Pancreas (tissue), 10 donors: ENCODE measurements around the gene BBOF1. TPM values are rescaled to one million over a fixed set of nuclear protein-coding genes. Genes with fewer than 3 reads are reported as not detected.
A peak's percentile ranks its signal among the peaks of the same experiment; 100 is the strongest.

Experiments
- ATAC-seq, 4 donors: fragments of 200-7000 bp; cut with Tn5 transposase; one replicate each; pipeline versions ENCODE4 v1.8.0 to v1.9.1; 2020; ENCODE audit warnings: mild to moderate bottlenecking in 4 of 4, moderate library complexity in 4 of 4
- DNase-seq, 6 donors: peaks; one replicate each; pipeline ENCODE4 v3.0.0-alpha.2; 2020
- FAIRE-seq: peaks from 2 replicates; lab custom pipeline; 2012; peaks lifted over from hg19 to GRCh38; lab: Jason Lieb, UNC
- H3K27ac ChIP-seq, 4 donors: fragments of 200-600 bp; sonication (generic); 1 replicate in 3 of 4; 2 replicates in 1 of 4; pipeline versions ENCODE4 v1.5.0 to v1.8.0; 2020
- H3K27me3 ChIP-seq, 4 donors: fragments of 200-600 bp; one replicate each; pipeline ENCODE4 v1.8.0; 2021
- H3K36me3 ChIP-seq, 3 donors: fragments of 200-600 bp; sonication (generic) in 1 of 3; one replicate each; pipeline versions ENCODE4 v1.5.0 to v1.8.0; 2020 to 2021
- H3K4me1 ChIP-seq, 3 donors: fragments of 200-600 bp; one replicate each; pipeline ENCODE4 v1.8.0; 2021
- H3K4me3 ChIP-seq, 4 donors: fragments of 200-600 bp; sonication (generic) in 2 of 4; one replicate each; pipeline versions ENCODE4 v1.5.0 to v1.8.0; 2020 to 2021
- H3K9me3 ChIP-seq, 4 donors: fragments of 200-600 bp; one replicate each; pipeline ENCODE4 v1.8.0; 2021
- CTCF ChIP-seq, 4 donors: fragments of 200-600 bp; sonication (generic) in 3 of 4; IDR thresholded peaks; one replicate each; pipeline versions ENCODE4 v1.5.0 to v1.8.0; 2021; ENCODE audit warnings: antibody characterized with exemption in 4 of 4
- WGBS, 2 donors: extraction: QIAGEN DNeasy Blood & Tissue Kit; methylation state at CpG; one replicate each; pipeline ENCODE4 v1.1.7; 2013; 5-methylcytosine and 5-hydroxymethylcytosine counted together
- intact Hi-C, 3 donors: fragments of 100-400 bp; cut with DNase I; formaldehyde crosslinking; loops; one replicate each; pipeline versions ENCODE4 v1.11.1 to v1.14.2; 2022
- polyA plus RNA-seq, 2 donors: library from polyadenylated mRNA; stranded (reverse); fragments of 200-250 nt; gene quantifications; one replicate each; pipeline ENCODE4 v1.2.3, GENCODE V29; 2013
- total RNA-seq, 6 donors: library from RNA; stranded (reverse); fragmentation: NEBNext Ultra II Directional in 4 of 6; extraction: Animal tissue kit (Norgen Biotek cat#: 25700) in 4 of 6; gene quantifications; one replicate each; pipeline versions ENCODE4 v1.2.1 to v1.2.4, GENCODE V29; 2021 to 2023
- donor health status: healthy with polysubstance abuse.
- donor health status: DM: no; HTN: no; CAD: no; lungs with moderate emphysema.
- donor health status: DM: no; HTN: no; CAD: no.
- donor health status: control.
- donor health status: control.
- donor health status: Bipolar disorder and iron deficiency.
- donor health status: DM: yes; HTN: yes; CAD: no.
- donor health status: DM: no; HTN: no; CAD: no.
- donor health status: DM: no; HTN: no; CAD: no.
- donor health status: DM: yes; HTN: yes; CAD: no.

BBOF1 gene
- total and polyA plus RNA-seq, 8 donors = 1.0 to 4.6 (median 2.0) TPM

- 25 to 31% methylated on average over 4 of the region's 4 CpGs for WGBS, 2 donors
Observed at GRCh38 chr14:74080820-74081460, 61.8 kb downstream of the BBOF1 start.

GRCh38 chr14:74081491-74081890, 62.3 kb downstream of the BBOF1 start:
- peaks cover 8 to 23% (median 12%) of the 10 kb centered on the region in 3 donors for H3K4me1 ChIP-seq
- FAIRE-seq (no peak), ATAC-seq (no peak), DNase-seq (no peak)
- no peak for TF ChIP-seq CTCF (IDR thresholded peaks at IDR 0.05)
- no peaks in the 10 kb centered on the region for H3K36me3 ChIP-seq
- 90 to 92% methylated on average over 3 of the region's 3 CpGs for WGBS, 2 donors
- H3K27me3 ChIP-seq = no peaks in the 10 kb centered on the region
- peak overlapping the region in 2 of 4 donors; percentile 37 to 60 for H3K27ac ChIP-seq
- intact Hi-C loops = no loop called here
- H3K9me3 ChIP-seq = no peaks in the 10 kb centered on the region
- no peak overlapping the region for H3K4me3 ChIP-seq

More at GRCh38 chr14:74080820-74081460, 61.8 kb downstream of the BBOF1 start:
- ATAC-seq = no peak
- Histone ChIP-seq H3K36me3 (no peaks in the 10 kb centered on the region), H3K27me3 (no peaks in the 10 kb centered on the region), H3K4me3 (no peak overlapping the region), H3K27ac (peak overlapping the region in 2 of 4 donors; percentile 37 to 60), H3K4me1 (peaks cover 6 to 19% (median 12%) of the 10 kb centered on the region in 3 donors), H3K9me3 (no peaks in the 10 kb centered on the region)
- intact Hi-C loops = no loop called here
- TF ChIP-seq CTCF (IDR thresholded peaks at IDR 0.05) = no peak
- no peak for FAIRE-seq
- DNase-seq = no peak

GRCh38 chr14:74083161-74083560, 64.0 kb downstream of the BBOF1 start:
- WGBS, 2 donors = 76 to 80% methylated on average over 3 of the region's 3 CpGs
- no peak for TF ChIP-seq CTCF (IDR thresholded peaks at IDR 0.05)
- H3K27me3 ChIP-seq = no peaks in the 10 kb centered on the region
- DNase-seq = no peak
- H3K4me1 ChIP-seq = peaks cover 8 to 23% (median 12%) of the 10 kb centered on the region in 3 donors
- no peaks in the 10 kb centered on the region for H3K9me3 ChIP-seq
- no peak for ATAC-seq
- peak overlapping the region in 3 of 4 donors; percentile 70 to 74 (median 72) for H3K4me3 ChIP-seq
- intact Hi-C loops = no loop called here
- H3K27ac ChIP-seq = no peak overlapping the region
- no peaks in the 10 kb centered on the region for H3K36me3 ChIP-seq
- no peak for FAIRE-seq

- DNase-seq (peak in 2 of 6 donors; percentile 12 to 29), ATAC-seq (peak; percentile 16 to 35 (median 21)), FAIRE-seq (no peak)
- intact Hi-C loops = no loop called here
- 0% methylated on average over 15 of the region's 15 CpGs for whole genome bisulfite sequencing, 2 donors
- Histone ChIP-seq H3K36me3 (no peaks in the 10 kb centered on the region), H3K27me3 (no peaks in the 10 kb centered on the region), H3K4me1 (peaks cover 8 to 23% (median 12%) of the 10 kb centered on the region in 3 donors), H3K27ac (peak overlapping the region; percentile 68 to 92 (median 79)), H3K9me3 (no peaks in the 10 kb centered on the region), H3K4me3 (peak overlapping the region; percentile 51 to 74 (median 71))
- TF ChIP-seq CTCF (IDR thresholded peaks at IDR 0.05) = no peak
Observed at GRCh38 chr14:74083784-74084276, 64.7 kb downstream of the BBOF1 start.
